IMR-90 (cell line): ENCODE data around the gene CSAD. TPM values are rescaled to one million over a fixed set of nuclear protein-coding genes. Genes with fewer than 3 reads are reported as not detected.

Experiments
- ATAC-seq: fragments of 200-7000 bp; cut with Tn5 transposase; 2 replicates; pipeline ENCODE4 v1.9.1; 2020; ENCODE audit warnings: low read depth, mild to moderate bottlenecking, moderate library complexity
- BruUV-seq: library from RNA; stranded (reverse); fragments of 400-500 nt; replicated peaks from 2 replicates; lab custom pipeline; 2021; lab: Mats Ljungman, UMichigan
- CTCF ChIA-PET: fragments of 300-600 bp; formaldehyde crosslinking; extraction: SDS; loops from one replicate; lab custom pipeline; 2021; ENCODE audit warnings: antibody characterized with exemption; lab: Yijun Ruan, JAX
- POLR2A ChIA-PET: fragments of 300-600 bp; sonication (Branson Sonifier 250); formaldehyde crosslinking; loops from one replicate; lab custom pipeline; 2022; ENCODE audit warnings: antibody characterized with exemption; ENCODE audit not compliant: unreplicated experiment; lab: Charles Lee
- DNase-seq: peaks from one replicate; pipeline ENCODE4 v3.0.0; 2013
- H2AFZ ChIP-seq: replicated peaks from 2 replicates; pipeline ENCODE3; 2013; ENCODE audit warnings: low read length, mild to moderate bottlenecking; ENCODE audit not compliant: poor library complexity
- H2AK5ac ChIP-seq: 2 replicates; pipeline ENCODE4 v1.6.1; 2013; ENCODE audit warnings: low read depth, low read length, inconsistent platforms
- H2AK9ac ChIP-seq: replicated peaks from 2 replicates; pipeline ENCODE3; 2013; ENCODE audit warnings: mild to moderate bottlenecking, low read depth, low read length, moderate library complexity; ENCODE audit not compliant: poor library complexity
- H2BK120ac ChIP-seq: 2 replicates; pipeline ENCODE4 v1.6.1; 2013; ENCODE audit warnings: low read depth, low read length, inconsistent platforms
- H2BK15ac ChIP-seq: 3 replicates; pipeline ENCODE4 v1.6.1; 2013; ENCODE audit warnings: low read depth, low read length, inconsistent platforms
- H2BK20ac ChIP-seq: 2 replicates; pipeline ENCODE4 v1.6.1; 2013; ENCODE audit warnings: low read depth, mild to moderate bottlenecking, inconsistent platforms, low read length, moderate library complexity
- H2BK5ac ChIP-seq: 2 replicates; pipeline ENCODE4 v1.6.1; 2013; ENCODE audit warnings: mild to moderate bottlenecking, low read depth, low read length, inconsistent platforms; ENCODE audit not compliant: poor library complexity, severe bottlenecking
- H3K14ac ChIP-seq: replicated peaks from 2 replicates; pipeline ENCODE4 v1.6.1; 2013; ENCODE audit warnings: low read depth, low read length, inconsistent platforms
- H3K18ac ChIP-seq: 2 replicates; pipeline ENCODE4 v1.6.1; 2013; ENCODE audit warnings: low read depth, low read length, control low read depth
- H3K23ac ChIP-seq: 2 replicates; pipeline ENCODE4 v1.6.1; 2013; ENCODE audit warnings: low read depth, low read length, inconsistent platforms
- H3K27ac ChIP-seq: 2 replicates; pipeline ENCODE4 v1.5.1; 2013; ENCODE audit warnings: mild to moderate bottlenecking, control low read depth, low read length; ENCODE audit not compliant: insufficient read depth
- H3K27me3 ChIP-seq: 2 replicates; pipeline ENCODE4 v1.6.1; 2013; ENCODE audit warnings: low read length; ENCODE audit not compliant: control insufficient read depth, insufficient read depth
- H3K36me3 ChIP-seq: 2 replicates; pipeline ENCODE4 v1.6.1; 2013; ENCODE audit warnings: low read length, mixed read lengths; ENCODE audit not compliant: control insufficient read depth, insufficient read depth
- H3K4ac ChIP-seq: 2 replicates; pipeline ENCODE4 v1.6.1; 2013; ENCODE audit warnings: low read depth, low read length, inconsistent platforms
- H3K4me1 ChIP-seq: 2 replicates; pipeline ENCODE4 v1.6.1; 2013; ENCODE audit warnings: low read length, mixed read lengths; ENCODE audit not compliant: control insufficient read depth, insufficient read depth
- H3K4me2 ChIP-seq: 2 replicates; pipeline ENCODE4 v1.6.1; 2013; ENCODE audit warnings: low read depth, mild to moderate bottlenecking, control low read depth, low read length, moderate library complexity
- H3K4me3 ChIP-seq: 2 replicates; pipeline ENCODE4 v1.5.1; 2013; ENCODE audit warnings: low read depth, mild to moderate bottlenecking, control low read depth, low read length, moderate library complexity; ENCODE audit not compliant: insufficient read depth
- H3K56ac ChIP-seq: 2 replicates; pipeline ENCODE4 v1.6.1; 2013; ENCODE audit warnings: low read length, inconsistent platforms; ENCODE audit not compliant: insufficient read depth; ENCODE audit errors: extremely low read depth
- H3K79me1 ChIP-seq, 2 experiments: 2 replicates each; pipeline ENCODE4 v1.6.1; 2013; ENCODE audit warnings: low read length in 2 of 2, inconsistent platforms in 1 of 2, low read depth in 1 of 2
- H3K9ac ChIP-seq: 2 replicates; pipeline ENCODE4 v1.6.1; 2013; ENCODE audit warnings: low read depth, low read length, control low read depth
- H3K9me1 ChIP-seq: 2 replicates; pipeline ENCODE4 v1.6.1; 2013; ENCODE audit warnings: low read length, inconsistent platforms; ENCODE audit not compliant: insufficient read depth
- H3K9me3 ChIP-seq: 2 replicates; pipeline ENCODE4 v1.6.1; 2013; ENCODE audit warnings: low read length; ENCODE audit not compliant: control insufficient read depth, insufficient read depth
- H4K20me1 ChIP-seq: 2 replicates; pipeline ENCODE4 v1.6.1; 2013; ENCODE audit warnings: low read length, inconsistent platforms; ENCODE audit not compliant: insufficient read depth
- H4K5ac ChIP-seq: 2 replicates; pipeline ENCODE4 v1.6.1; 2013; ENCODE audit warnings: mild to moderate bottlenecking, low read depth, low read length, control low read depth
- H4K8ac ChIP-seq, 2 experiments: 2 replicates each; pipeline ENCODE4 v1.6.1; 2013; ENCODE audit warnings: low read depth in 2 of 2, low read length in 2 of 2, control low read depth in 1 of 2, inconsistent platforms in 1 of 2
- H4K91ac ChIP-seq: 2 replicates; pipeline ENCODE4 v1.6.1; 2013; ENCODE audit warnings: low read depth, low read length, inconsistent platforms; ENCODE audit not compliant: insufficient read depth
- MXI1 ChIP-seq: IDR thresholded peaks from 2 replicates; pipeline ENCODE4 v1.6.1; 2012; ENCODE audit warnings: low read depth, mild to moderate bottlenecking, low read length, moderate library complexity, borderline replicate concordance
- POLR2A ChIP-seq: IDR thresholded peaks from 2 replicates; pipeline ENCODE4 v1.6.1; 2012; ENCODE audit warnings: mild to moderate bottlenecking, low read depth, low read length
- USF2 ChIP-seq: fragments of 150-350 bp; IDR thresholded peaks from 2 replicates; pipeline ENCODE4 v1.6.1; 2017; ENCODE audit warnings: mild to moderate bottlenecking, antibody characterized with exemption, low read length, low read depth
- WGBS, 2 experiments: methylation state at CpG; one replicate each; pipeline versions ENCODE4 v1.1.5 to v1.1.7; 2013; ENCODE audit warnings: missing lambda C conversion rate in 2 of 2; ENCODE audit not compliant: insufficient read length in 1 of 2; ENCODE audit errors: extremely low coverage in 2 of 2; 5-methylcytosine and 5-hydroxymethylcytosine counted together
- dilution Hi-C: fragments of 300-500 bp; cut with HindIII; formaldehyde crosslinking; loops from one replicate; pipeline ENCODE4 v1.14.3; 2018; ENCODE audit warnings: low sequenced_read_pairs; ENCODE audit not compliant: unreplicated experiment
- in situ Hi-C: fragments of 300-500 bp; cut with MboI; formaldehyde crosslinking; loops from 3 replicates; pipeline ENCODE4 v1.14.3; 2019; ENCODE audit warnings: low sequenced_read_pairs, inconsistent platforms, mixed read lengths
- intact Hi-C: fragments of 100-400 bp; cut with micrococcal nuclease; formaldehyde crosslinking; loops from 2 replicates; pipeline ENCODE4 v1.10.0; 2022
- polyA plus RNA-seq, 3 experiments: library from polyadenylated mRNA; depleted of rRNA; stranded (reverse); fragments of >200 nt; gene quantifications; 2 replicates each; pipeline ENCODE4 v1.2.3, GENCODE V29; 2012; ENCODE audit warnings: low replicate concordance in 1 of 3
- total RNA-seq: library from RNA; depleted of rRNA; stranded (reverse); fragments of >200 nt; gene quantifications from 2 replicates; pipeline ENCODE4 v1.2.3, GENCODE V29; 2012

CSAD gene
- total and polyA plus RNA-seq, 2 of the 4 experiments (the other 2 are of a cell fraction) = 5.4 to 45.6 TPM

- Histone ChIP-seq H3K36me3 (peaks cover 33% of the 10 kb centered on the region), H2BK15ac (no peak overlapping the region), H3K4me3 (peak overlapping the region; percentile 75), H4K91ac (peak overlapping the region; percentile 45), H3K56ac (peak overlapping the region; percentile 60), H4K5ac (peak overlapping the region; percentile 56; the same call in 1 of the 2 replicates), H4K20me1 (peaks cover 21% of the 10 kb centered on the region; the same call in 1 of the 2 replicates), H3K4ac (peak overlapping the region; percentile 81), H3K23ac (peak overlapping the region; percentile 86), H2BK20ac (no peak overlapping the region), H4K8ac (peak overlapping the region; percentile 7 to 53; a peak in 2 of 4 replicates), H3K4me2 (peak overlapping the region; percentile 94), H2AK5ac (peak overlapping the region; percentile 64; the same call in 1 of the 2 replicates), H3K4me1 (peaks cover 17% of the 10 kb centered on the region), H3K9me1 (peaks cover 12% of the 10 kb centered on the region), H2BK120ac (peak overlapping the region; percentile 2; the same call in 1 of the 2 replicates), H3K9ac (peak overlapping the region; percentile 76), H3K27ac (peak overlapping the region; percentile 87; the same call in 1 of the 2 replicates), H2AK9ac (peak overlapping the region; percentile 75), H3K9me3 (no peaks in the 10 kb centered on the region), H3K14ac (peak overlapping the region; percentile 82), H3K79me1 (peaks cover 36 to 66% of the 10 kb centered on the region in 2 experiments), H3K18ac (peak overlapping the region; percentile 38), H2AFZ (no peak overlapping the region), H3K27me3 (no peaks in the 10 kb centered on the region), H2BK5ac (peak overlapping the region; percentile 93)
- no peak for DNase-seq
- TSS peak; percentile 51 for BruUV-seq
- in situ Hi-C loops = no loop called here
- dilution Hi-C loops = no loop called here
- WGBS, 2 experiments = 83% methylated on average over 1 of the region's 2 CpGs; no CpG with 5 or more reads in 1 of the 2 experiments
- ChIA-PET CTCF (interaction anchor here (0.6 to 2.3 kb wide), 3 partner anchors 9 to 1187 kb away, joined by 3 to 10 read pairs (median 3); no protein-coding TSS in a partner anchor), POLR2A (interaction anchor here (0.7 to 0.9 kb wide), 2 partner anchors 21 to 1879 kb away, joined by 3 to 4 read pairs; no protein-coding TSS in a partner anchor)
- TF ChIP-seq USF2 = no peak
- TF ChIP-seq MXI1 = no peak
- TF ChIP-seq POLR2A = no peak
- intact Hi-C loops = loop anchor here (2.0 kb wide), 2 partner anchors 83 to 103 kb away; partner anchors contain the start of gene SPRYD3
- ATAC-seq = no peak
Measured at GRCh38 chr12:53181935-53182334, 1.2 kb upstream of the CSAD start.
